Smooth muscle cell (in vitro differentiated cells): ENCODE measurements around the gene ALDH1L1. TPM values are rescaled to one million over a fixed set of nuclear protein-coding genes. Genes with fewer than 3 reads are reported as not detected.

ENCODE experiments used
- DNase-seq: peaks from one replicate; lab custom pipeline; 2025; ENCODE audit not compliant: unreplicated experiment; lab: John Stamatoyannopoulos, UW
- H2AFZ ChIP-seq: fragments of 200-600 bp; sonication (generic); 2 replicates; pipeline ENCODE4 v1.6.0; 2016; ENCODE audit warnings: antibody characterized with exemption, low read depth, mild to moderate bottlenecking
- H3F3A ChIP-seq: fragments of 200-600 bp; sonication (generic); 2 replicates; pipeline ENCODE4 v1.6.0; 2017; ENCODE audit warnings: antibody characterized with exemption, low read depth
- H3K27ac ChIP-seq: fragments of 200-600 bp; sonication (generic); 2 replicates; pipeline ENCODE4 v1.5.1; 2016; ENCODE audit warnings: low read depth, mild to moderate bottlenecking
- H3K27me3 ChIP-seq: fragments of 200-600 bp; sonication (generic); 2 replicates; pipeline ENCODE4 v1.6.1; 2016; ENCODE audit warnings: low read depth, mild to moderate bottlenecking
- H3K36me3 ChIP-seq: fragments of 200-600 bp; sonication (generic); 2 replicates; pipeline ENCODE4 v1.5.1; 2016; ENCODE audit warnings: low read depth
- H3K4me1 ChIP-seq: fragments of 200-600 bp; sonication (generic); 2 replicates; pipeline ENCODE4 v1.5.1; 2016; ENCODE audit warnings: low read depth
- H3K4me2 ChIP-seq: fragments of 200-600 bp; sonication (generic); 2 replicates; pipeline ENCODE4 v1.6.0; 2016; ENCODE audit warnings: mild to moderate bottlenecking
- H3K4me3 ChIP-seq: fragments of 200-600 bp; sonication (generic); 2 replicates; pipeline ENCODE4 v1.5.1; 2016; ENCODE audit warnings: mild to moderate bottlenecking
- H3K79me2 ChIP-seq: fragments of 200-600 bp; sonication (generic); 2 replicates; pipeline ENCODE4 v1.6.0; 2016; ENCODE audit warnings: low read depth, mild to moderate bottlenecking
- H3K9ac ChIP-seq: fragments of 200-600 bp; sonication (generic); 2 replicates; pipeline ENCODE4 v1.6.0; 2016; ENCODE audit warnings: low read depth
- H3K9me3 ChIP-seq: fragments of 200-600 bp; sonication (generic); replicated peaks from 2 replicates; pipeline ENCODE4 v1.5.1; 2016; ENCODE audit warnings: low read depth
- H4K20me1 ChIP-seq: fragments of 200-600 bp; sonication (generic); 2 replicates; pipeline ENCODE4 v1.6.0; 2016; ENCODE audit warnings: low read depth
- WGBS: methylation state at CpG from one replicate; pipeline ENCODE4 v1.1.7; 2016; ENCODE audit warnings: low lambda C conversion rate; 5-methylcytosine and 5-hydroxymethylcytosine counted together
- polyA plus RNA-seq: library from polyadenylated mRNA; unstranded; fragments of >200 nt; fragmentation: Nextera tagmentation; extraction: Ambion mirVana; gene quantifications from 2 replicates; pipeline ENCODE4 v1.2.1, GENCODE V29; 2016
- total RNA-seq: library from RNA; depleted of rRNA; stranded (reverse); fragments of >200 nt; gene quantifications from 2 replicates; pipeline ENCODE4 v1.2.3, GENCODE V29; 2014
- TF ChIP-seq, protein P1 (sequence below): fragments of 200-600 bp; sonication (generic); IDR thresholded peaks from 2 replicates; pipeline ENCODE4 v1.5.1; 2017; ENCODE audit warnings: borderline replicate concordance, mild to moderate bottlenecking, antibody characterized with exemption; ENCODE audit not compliant: insufficient read depth, poor library complexity, severe bottlenecking

Gene ALDH1L1
- total and polyA plus RNA-seq, 2 experiments from 2014 or later, result 0.48 TPM; not detected in 1

- 80% methylated on average over 10 of the region's 10 CpGs for WGBS
- Histone ChIP-seq H3K9me3 (no peaks in the 10 kb centered on the region), H4K20me1 (no peaks in the 10 kb centered on the region), H3K27me3 (no peaks in the 10 kb centered on the region), H3K36me3 (no peaks in the 10 kb centered on the region), H3F3A (no peaks in the 10 kb centered on the region), H3K27ac (no peak overlapping the region), H3K79me2 (no peaks in the 10 kb centered on the region), H2AFZ (no peak overlapping the region), H3K4me1 (no peaks in the 10 kb centered on the region), H3K4me3 (no peak overlapping the region), H3K4me2 (no peak overlapping the region), H3K9ac (no peak overlapping the region)
- TF ChIP-seq, protein P1, sequence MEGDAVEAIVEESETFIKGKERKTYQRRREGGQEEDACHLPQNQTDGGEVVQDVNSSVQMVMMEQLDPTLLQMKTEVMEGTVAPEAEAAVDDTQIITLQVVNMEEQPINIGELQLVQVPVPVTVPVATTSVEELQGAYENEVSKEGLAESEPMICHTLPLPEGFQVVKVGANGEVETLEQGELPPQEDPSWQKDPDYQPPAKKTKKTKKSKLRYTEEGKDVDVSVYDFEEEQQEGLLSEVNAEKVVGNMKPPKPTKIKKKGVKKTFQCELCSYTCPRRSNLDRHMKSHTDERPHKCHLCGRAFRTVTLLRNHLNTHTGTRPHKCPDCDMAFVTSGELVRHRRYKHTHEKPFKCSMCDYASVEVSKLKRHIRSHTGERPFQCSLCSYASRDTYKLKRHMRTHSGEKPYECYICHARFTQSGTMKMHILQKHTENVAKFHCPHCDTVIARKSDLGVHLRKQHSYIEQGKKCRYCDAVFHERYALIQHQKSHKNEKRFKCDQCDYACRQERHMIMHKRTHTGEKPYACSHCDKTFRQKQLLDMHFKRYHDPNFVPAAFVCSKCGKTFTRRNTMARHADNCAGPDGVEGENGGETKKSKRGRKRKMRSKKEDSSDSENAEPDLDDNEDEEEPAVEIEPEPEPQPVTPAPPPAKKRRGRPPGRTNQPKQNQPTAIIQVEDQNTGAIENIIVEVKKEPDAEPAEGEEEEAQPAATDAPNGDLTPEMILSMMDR, result no peak
- DNase-seq, result no peak
Observed at GRCh38 chr3:126126811-126127431, 53.5 kb downstream of the ALDH1L1 start.

GRCh38 chr3:126126286-126126685 is 54.1 kb downstream of the ALDH1L1 start:
- no peaks in the 10 kb centered on the region for H3K4me1 ChIP-seq
- DNase-seq, result no peak
- H3K36me3 ChIP-seq, result no peaks in the 10 kb centered on the region
- no peaks in the 10 kb centered on the region for H3F3A ChIP-seq
- H3K9me3 ChIP-seq, result no peaks in the 10 kb centered on the region
- no peaks in the 10 kb centered on the region for H4K20me1 ChIP-seq
- H3K4me3 ChIP-seq, result no peak overlapping the region
- TF ChIP-seq, protein P1, result no peak
- no peaks in the 10 kb centered on the region for H3K27me3 ChIP-seq
- no peak overlapping the region for H3K9ac ChIP-seq
- no peak overlapping the region for H3K4me2 ChIP-seq
- H3K79me2 ChIP-seq, result no peaks in the 10 kb centered on the region
- no peak overlapping the region for H3K27ac ChIP-seq
- H2AFZ ChIP-seq, result no peak overlapping the region
- WGBS, result 87% methylated on average over 12 of the region's 12 CpGs

DNA sequence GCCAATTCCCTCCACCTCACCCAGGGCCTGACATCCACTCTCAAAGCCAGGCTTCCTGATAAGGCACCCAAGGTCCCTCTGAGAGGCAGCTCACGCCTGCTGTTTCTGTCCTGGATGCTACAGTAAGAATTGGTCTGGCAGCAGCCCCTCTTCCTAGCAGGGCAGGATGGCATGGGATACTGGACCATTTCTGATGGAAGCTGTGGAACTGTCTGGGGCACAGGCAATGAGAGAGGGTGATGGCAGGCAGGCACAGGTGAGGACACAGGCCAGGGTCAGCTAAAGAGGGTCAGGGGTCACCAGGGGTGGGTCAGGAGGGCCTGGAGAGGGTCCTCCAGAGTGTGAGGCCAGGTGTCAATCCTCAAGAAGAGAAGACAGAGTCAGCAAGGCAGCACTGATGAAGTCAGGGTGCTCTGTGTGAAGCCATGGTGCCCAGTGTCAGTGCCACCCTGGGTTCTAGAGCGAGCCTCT is 54.6 kb downstream of the ALDH1L1 start:
- DNase-seq, result no peak
- TF ChIP-seq, protein P1, result no peak
- H4K20me1 ChIP-seq, result no peaks in the 10 kb centered on the region
- no peaks in the 10 kb centered on the region for H3K36me3 ChIP-seq
- H3K4me1 ChIP-seq, result no peaks in the 10 kb centered on the region
- no peak overlapping the region for H3K4me2 ChIP-seq
- no peaks in the 10 kb centered on the region for H3K9me3 ChIP-seq
- WGBS, result 61% methylated on average over 2 of the region's 2 CpGs
- no peaks in the 10 kb centered on the region for H3F3A ChIP-seq
- no peak overlapping the region for H3K4me3 ChIP-seq
- H3K79me2 ChIP-seq, result no peaks in the 10 kb centered on the region
- no peak overlapping the region for H2AFZ ChIP-seq
- no peaks in the 10 kb centered on the region for H3K27me3 ChIP-seq
- H3K9ac ChIP-seq, result no peak overlapping the region
- H3K27ac ChIP-seq, result no peak overlapping the region

DNA sequence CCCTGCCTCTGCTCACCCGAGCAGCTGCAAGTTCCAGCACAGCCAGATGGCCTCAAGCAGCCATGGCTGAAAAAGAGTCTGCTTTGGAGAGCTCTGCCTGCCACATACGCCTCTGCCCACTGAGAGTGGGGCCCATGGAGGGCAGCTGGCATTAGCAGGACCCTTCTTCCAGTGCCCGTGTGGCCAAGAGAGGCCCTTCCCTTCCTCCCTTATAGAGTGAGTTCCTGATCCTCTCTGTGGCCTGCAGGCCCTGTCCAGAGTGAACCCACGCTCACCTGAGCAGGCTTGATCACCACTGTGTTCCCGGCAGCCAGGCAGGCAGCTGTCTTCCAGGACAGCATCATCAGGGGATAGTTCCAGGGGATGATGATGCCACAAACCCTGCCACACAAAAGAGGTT is 55.0 kb downstream of the ALDH1L1 start:
- H3F3A ChIP-seq, result no peaks in the 10 kb centered on the region
- H2AFZ ChIP-seq, result no peak overlapping the region
- no peaks in the 10 kb centered on the region for H3K27me3 ChIP-seq
- WGBS, result 81% methylated on average over 5 of the region's 5 CpGs
- H3K4me2 ChIP-seq, result no peak overlapping the region
- TF ChIP-seq, protein P1, result no peak
- no peak overlapping the region for H3K27ac ChIP-seq
- no peaks in the 10 kb centered on the region for H4K20me1 ChIP-seq
- H3K4me1 ChIP-seq, result no peaks in the 10 kb centered on the region
- no peak for DNase-seq
- no peak overlapping the region for H3K9ac ChIP-seq
- H3K9me3 ChIP-seq, result no peaks in the 10 kb centered on the region
- H3K36me3 ChIP-seq, result no peaks in the 10 kb centered on the region
- no peaks in the 10 kb centered on the region for H3K79me2 ChIP-seq
- H3K4me3 ChIP-seq, result no peak overlapping the region
